Thymus (tissue), 11 donors: Measurements from ENCODE around the gene OSBPL9. TPM values are rescaled to one million over a fixed set of nuclear protein-coding genes. Genes with fewer than 3 reads are reported as not detected.
"Not testable (repeated sequence)": the region's sequence is repeated elsewhere in the genome, so short reads cannot be mapped to it uniquely, and the experiment has no call there.

Source experiments
- DNase-seq, 9 donors: peaks; one replicate each; pipeline ENCODE4 v3.0.0-alpha.2; 2013; ENCODE audit warnings: low spot score in 9 of 9, low read depth in 6 of 9, missing footprints in 1 of 9
- H3K27ac ChIP-seq, 2 donors: one replicate each; pipeline ENCODE4 v1.5.1; 2013; ENCODE audit warnings: control low read depth in 1 of 2, low read depth in 1 of 2, low read length in 1 of 2, mild to moderate bottlenecking in 1 of 2, moderate library complexity in 1 of 2
- H3K27me3 ChIP-seq, 2 donors: one replicate each; pipeline ENCODE4 v1.5.1; 2013; ENCODE audit warnings: low read length in 1 of 2; ENCODE audit not compliant: control insufficient read depth in 2 of 2, insufficient read depth in 1 of 2
- H3K36me3 ChIP-seq, 2 donors: one replicate each; pipeline ENCODE4 v1.5.1; 2013; ENCODE audit warnings: low read length in 1 of 2, mild to moderate bottlenecking in 1 of 2, moderate library complexity in 1 of 2; ENCODE audit not compliant: control insufficient read depth in 2 of 2, insufficient read depth in 2 of 2
- H3K4me1 ChIP-seq, 2 donors: one replicate each; pipeline ENCODE4 v1.5.1; 2013; ENCODE audit warnings: low read length in 2 of 2; ENCODE audit not compliant: control insufficient read depth in 2 of 2, insufficient read depth in 2 of 2
- H3K4me3 ChIP-seq, 2 donors: one replicate each; pipeline ENCODE4 v1.5.1; 2013; ENCODE audit warnings: low read length in 2 of 2, control low read depth in 1 of 2, mild to moderate bottlenecking in 1 of 2
- H3K9me3 ChIP-seq, 2 donors: one replicate each; pipeline ENCODE4 v1.5.1; 2013; ENCODE audit warnings: low read length in 1 of 2, mild to moderate bottlenecking in 1 of 2; ENCODE audit not compliant: control insufficient read depth in 2 of 2, insufficient read depth in 1 of 2
- WGBS: extraction: QIAGEN DNeasy Blood & Tissue Kit; methylation state at CpG from one replicate; pipeline ENCODE4 v1.1.7; 2013; 5-methylcytosine and 5-hydroxymethylcytosine counted together
- polyA plus RNA-seq: library from polyadenylated mRNA; stranded (reverse); fragments of 200-250 nt; gene quantifications from one replicate; pipeline ENCODE4 v1.2.3, GENCODE V29; 2013
- total RNA-seq: library from RNA; stranded (reverse); fragments of 120-200 nt; gene quantifications from one replicate; pipeline ENCODE4 v1.2.4, GENCODE V29; 2013
- donor health status: healthy.

The OSBPL9 gene
- total and polyA plus RNA-seq, 2 donors = 53.7 to 58.1 TPM

DNA sequence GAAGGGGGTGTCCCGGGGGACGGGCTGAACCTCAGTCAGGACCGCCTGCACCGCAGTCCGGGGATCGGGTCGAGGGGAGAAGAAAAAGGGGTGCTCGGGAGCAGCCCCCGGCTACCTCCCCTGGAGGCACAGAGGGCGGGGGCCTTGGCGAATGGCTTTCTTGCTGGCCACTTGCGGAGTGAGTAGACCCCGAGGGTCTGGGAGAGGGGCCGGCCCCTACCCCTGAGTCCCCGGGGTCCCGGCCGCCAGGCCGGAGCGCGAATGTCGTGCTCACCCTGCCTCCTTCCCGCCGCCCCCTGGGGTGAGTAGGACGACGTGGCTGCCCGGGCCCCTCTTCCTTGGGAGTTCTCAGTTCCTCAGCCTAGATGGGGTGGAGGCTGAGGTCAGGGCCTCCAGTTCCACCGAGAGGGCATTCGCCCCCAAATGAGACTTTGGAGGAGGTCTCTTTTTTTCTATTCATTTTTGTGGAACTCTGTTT is 113.0 kb downstream of the OSBPL9 start:
- peak overlapping the region; percentile 78 to 87 for H3K4me3 ChIP-seq
- no peaks in the 10 kb centered on the region for H3K36me3 ChIP-seq
- DNase-seq = peak in 4 of 9 donors; percentile 19 to 51 (median 30)
- no peaks in the 10 kb centered on the region for H3K27me3 ChIP-seq
- under 1% methylated on average over 28 of the region's 28 CpGs for WGBS
- H3K4me1 ChIP-seq = peaks cover 17 to 19% of the 10 kb centered on the region in 2 donors
- no peaks in the 10 kb centered on the region for H3K9me3 ChIP-seq
- peak overlapping the region; percentile 79 to 83 for H3K27ac ChIP-seq

DNA sequence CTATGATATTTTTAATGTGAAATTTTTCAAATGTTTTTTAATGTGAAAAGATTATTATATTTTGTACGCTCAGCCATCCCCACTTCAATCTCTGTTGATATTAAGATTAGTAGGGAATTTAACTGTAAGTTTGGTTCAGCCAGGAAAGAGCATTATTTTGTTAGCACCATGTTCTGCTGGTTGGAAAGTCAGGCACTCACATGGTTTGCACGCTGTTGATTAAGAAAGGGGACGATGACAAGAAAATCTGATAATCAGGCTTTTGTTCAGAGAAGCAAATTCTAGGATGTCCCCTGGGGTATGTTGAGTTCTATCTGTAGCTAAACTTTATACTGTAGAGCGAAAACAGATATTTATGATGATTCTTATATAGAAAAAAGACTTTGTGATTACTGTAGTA is 115.1 kb downstream of the OSBPL9 start:
- no peaks in the 10 kb centered on the region for H3K9me3 ChIP-seq
- H3K4me1 ChIP-seq = peaks cover 23 to 26% of the 10 kb centered on the region in 2 donors
- 99% methylated on average over 4 of the region's 4 CpGs for WGBS
- no peaks in the 10 kb centered on the region for H3K36me3 ChIP-seq
- no peak overlapping the region for H3K4me3 ChIP-seq
- DNase-seq = no peak
- H3K27ac ChIP-seq = peak overlapping the region in 1 of 2 donors; percentile 31
- H3K27me3 ChIP-seq = no peaks in the 10 kb centered on the region

DNA sequence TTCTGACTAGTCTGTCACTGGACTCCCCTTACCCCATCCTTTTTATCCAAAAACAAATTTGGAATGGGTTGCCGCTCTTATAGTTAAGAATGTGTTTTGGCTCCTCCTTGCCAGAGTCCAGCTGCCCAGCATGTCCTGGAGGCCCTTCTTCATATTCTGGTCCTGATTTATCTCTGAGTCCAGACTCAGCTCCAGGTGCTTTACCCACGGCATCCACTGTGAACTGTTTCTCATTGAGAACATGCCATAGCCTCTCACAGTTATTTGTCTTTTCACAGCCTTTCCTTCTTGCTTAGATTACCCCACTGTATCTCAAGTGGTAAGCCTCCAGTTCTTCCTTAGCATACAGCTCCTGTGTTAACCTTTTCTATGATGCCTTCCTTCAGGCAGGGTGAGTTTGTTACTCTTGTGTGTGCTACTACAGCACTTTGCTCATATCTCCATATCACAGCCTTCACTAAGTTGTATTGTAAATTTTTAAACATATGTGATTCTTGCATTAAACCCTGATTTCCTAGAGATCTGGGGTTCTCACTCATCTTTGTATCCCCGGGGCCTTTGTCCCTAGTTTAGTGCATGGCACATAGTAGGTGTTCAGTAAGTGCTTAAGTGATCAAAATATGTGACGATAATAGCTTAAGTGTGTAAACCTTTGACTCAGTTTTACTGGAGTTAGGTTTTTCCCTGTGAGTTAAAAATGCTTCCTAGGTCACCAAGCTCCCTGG is 116.0 kb downstream of the OSBPL9 start:
- Histone ChIP-seq H3K9me3 (no peaks in the 10 kb centered on the region), H3K27ac (no peak overlapping the region), H3K27me3 (no peaks in the 10 kb centered on the region), H3K4me3 (no peak overlapping the region), H3K36me3 (no peaks in the 10 kb centered on the region), H3K4me1 (peaks cover 21 to 26% of the 10 kb centered on the region in 2 donors)
- 97% methylated on average over 4 of the region's 4 CpGs for WGBS
- DNase-seq = no peak

DNA sequence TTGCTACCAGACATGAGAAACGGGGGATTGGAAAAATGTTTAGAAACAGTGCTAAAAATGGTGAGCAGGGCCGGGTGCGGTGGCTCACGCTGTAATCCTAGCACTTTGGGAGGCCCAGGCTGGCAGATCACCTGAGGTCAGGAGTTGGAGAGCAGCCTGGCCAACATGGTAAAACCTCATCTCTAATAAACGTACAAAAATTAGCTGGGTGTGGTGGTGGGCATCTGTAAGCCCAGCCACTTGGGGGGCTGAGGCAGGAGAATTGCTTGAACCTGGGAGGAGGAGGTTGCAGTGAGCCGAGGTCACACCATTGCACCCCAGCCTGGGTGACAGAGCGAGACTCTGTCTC is 116.5 kb downstream of the OSBPL9 start:
- not testable (repeated sequence) for H3K36me3 ChIP-seq, H3K4me3 ChIP-seq, H3K27me3 ChIP-seq, DNase-seq, H3K27ac ChIP-seq, H3K9me3 ChIP-seq
- peaks cover 16 to 23% of the 10 kb centered on the region in 2 donors for H3K4me1 ChIP-seq
- 93% methylated on average over 7 of the region's 7 CpGs for WGBS

DNA sequence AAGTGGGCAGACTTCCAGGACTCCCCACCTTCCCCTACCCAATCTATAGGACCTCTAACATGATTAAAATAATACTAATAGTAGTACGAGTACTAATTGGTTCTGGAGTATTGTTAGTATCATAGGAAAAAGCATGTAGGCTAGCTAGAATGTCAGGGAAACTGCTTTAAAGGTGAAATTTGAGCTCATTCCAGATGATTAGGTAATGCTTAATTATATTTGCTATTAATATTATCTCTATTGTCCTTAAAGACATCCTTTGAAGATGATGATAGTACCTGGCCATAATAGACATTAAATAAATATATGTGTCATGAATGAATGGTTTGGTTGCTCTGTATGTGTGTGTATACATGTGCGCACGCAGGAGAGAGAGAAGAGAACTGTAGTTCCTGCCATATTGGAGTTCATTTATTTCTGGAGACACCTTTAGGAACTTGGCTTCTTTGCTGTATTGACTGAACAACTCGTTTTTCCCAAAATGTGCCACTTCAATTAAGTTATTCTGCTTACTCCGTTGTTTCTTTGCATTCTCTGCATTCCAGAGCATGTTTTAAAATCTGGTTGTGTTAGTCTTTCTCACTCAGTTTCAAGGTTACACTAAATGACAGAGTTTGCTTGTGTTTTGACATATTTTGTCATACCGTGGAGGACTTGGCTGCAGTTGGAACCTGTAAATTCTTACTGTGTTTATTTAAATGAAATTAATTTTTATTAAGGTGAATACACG is 117.1 kb downstream of the OSBPL9 start:
- Histone ChIP-seq H3K27ac (no peak overlapping the region), H3K4me1 (peaks cover 12 to 18% of the 10 kb centered on the region in 2 donors), H3K4me3 (no peak overlapping the region), H3K27me3 (no peaks in the 10 kb centered on the region), H3K36me3 (no peaks in the 10 kb centered on the region), H3K9me3 (no peaks in the 10 kb centered on the region)
- DNase-seq = no peak
- WGBS = 95% methylated on average over 7 of the region's 7 CpGs

DNA sequence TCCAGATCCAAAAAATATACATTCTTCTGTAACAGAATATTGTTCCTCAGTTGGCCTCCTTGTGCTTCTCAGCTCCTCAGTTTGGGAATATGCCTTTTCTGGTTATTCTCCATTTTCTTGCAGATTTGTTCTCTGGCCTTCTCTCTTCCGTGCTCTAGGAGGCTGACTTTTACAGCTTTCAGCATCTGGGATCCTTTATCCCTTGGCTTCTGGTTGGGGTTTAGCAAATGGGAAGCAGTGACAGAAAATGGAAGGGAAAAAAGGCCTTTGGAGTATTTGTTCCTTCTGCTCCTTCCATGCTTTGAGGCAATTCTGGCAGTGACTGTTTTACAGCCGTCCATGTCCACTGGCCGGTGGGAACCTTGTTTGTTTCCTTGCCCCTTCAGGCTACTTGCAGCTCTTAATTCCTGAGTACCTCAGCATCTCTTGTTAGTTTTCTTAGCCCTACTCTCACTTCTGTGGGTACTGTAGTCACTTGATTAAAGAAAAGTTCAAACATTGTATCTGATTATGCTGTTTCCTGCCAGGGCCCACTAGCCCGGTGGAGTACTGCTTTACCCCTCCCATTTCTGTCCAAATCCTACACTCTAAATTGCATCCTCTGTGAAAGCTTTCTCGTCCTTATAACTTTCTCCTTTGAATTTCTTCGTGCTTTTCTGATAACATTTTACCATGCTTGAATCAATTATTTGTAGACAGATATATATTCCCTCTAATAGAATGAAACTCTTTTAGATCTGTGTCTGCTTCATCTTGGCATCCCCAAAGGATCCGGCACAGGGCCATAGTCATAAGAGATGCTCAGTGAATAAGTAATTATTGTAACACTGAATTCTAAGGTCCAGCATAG is 118.2 kb downstream of the OSBPL9 start:
- Histone ChIP-seq H3K36me3 (no peaks in the 10 kb centered on the region), H3K27me3 (no peaks in the 10 kb centered on the region), H3K27ac (peak overlapping the region in 1 of 2 donors; percentile 37), H3K9me3 (no peaks in the 10 kb centered on the region), H3K4me3 (no peak overlapping the region), H3K4me1 (peaks cover 9 to 14% of the 10 kb centered on the region in 2 donors)
- WGBS = 69% methylated on average over 7 of the region's 7 CpGs
- peak in 2 of 9 donors; percentile 26 to 47 for DNase-seq

DNA sequence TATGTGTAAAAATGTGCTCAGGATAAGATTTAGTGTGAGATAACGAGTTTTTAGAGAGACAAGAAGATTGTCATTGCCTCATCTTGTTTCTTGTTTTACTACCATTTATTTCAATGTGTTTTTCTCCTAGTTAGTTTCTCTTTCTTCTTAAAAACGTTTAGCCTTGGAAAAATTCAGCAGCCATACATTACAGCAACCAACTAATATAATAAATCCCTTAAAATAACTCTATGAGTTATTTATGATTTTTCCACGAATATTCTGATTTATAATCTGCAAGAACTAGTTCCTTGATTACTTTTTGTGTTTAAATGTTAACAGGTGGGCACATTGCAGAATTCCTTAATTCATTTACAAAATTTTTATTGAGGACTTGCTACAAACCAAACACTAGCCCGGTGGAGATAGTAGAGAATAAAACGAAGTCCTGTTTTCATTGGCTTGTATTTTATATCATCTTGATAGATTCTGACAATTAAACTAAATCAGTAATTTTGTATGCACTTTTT is 118.9 kb downstream of the OSBPL9 start:
- DNase-seq = no peak
- no peaks in the 10 kb centered on the region for H3K9me3 ChIP-seq
- no peak overlapping the region for H3K4me3 ChIP-seq
- 73% methylated on average over 5 of the region's 5 CpGs for WGBS
- no peaks in the 10 kb centered on the region for H3K27me3 ChIP-seq
- peaks cover 9 to 11% of the 10 kb centered on the region in 2 donors for H3K4me1 ChIP-seq
- H3K36me3 ChIP-seq = no peaks in the 10 kb centered on the region
- no peak overlapping the region for H3K27ac ChIP-seq

DNA sequence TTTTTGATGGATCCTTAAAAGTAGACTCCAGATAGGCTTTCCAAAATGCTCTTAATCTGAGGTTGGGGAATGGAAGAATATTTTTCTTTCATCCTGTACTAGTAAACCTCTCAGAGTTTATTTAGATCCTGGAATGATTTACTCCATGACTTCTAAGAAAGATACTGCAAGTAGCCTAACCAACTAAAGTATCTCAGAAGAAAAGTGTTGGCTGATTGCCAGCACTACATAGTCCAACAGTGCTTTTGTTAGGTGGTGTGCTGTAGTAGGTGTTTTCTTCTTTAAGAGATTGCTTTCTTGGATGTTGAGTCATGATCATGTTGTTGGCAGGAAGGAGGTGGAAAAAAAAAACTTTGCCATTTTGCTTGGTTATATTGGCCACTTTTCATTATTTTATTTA is 119.8 kb downstream of the OSBPL9 start:
- Histone ChIP-seq H3K4me3 (no peak overlapping the region), H3K4me1 (peaks cover 9 to 11% of the 10 kb centered on the region in 2 donors)
- DNase-seq = no peak

More for the DNA sequence above, 119.8 kb downstream of the OSBPL9 start:
- no peaks in the 10 kb centered on the region for H3K9me3 ChIP-seq
- H3K36me3 ChIP-seq = no peaks in the 10 kb centered on the region
- H3K27ac ChIP-seq = no peak overlapping the region
- H3K27me3 ChIP-seq = no peaks in the 10 kb centered on the region
